AG04450 (cell line): Measurements from ENCODE around the gene CCNQ. TPM values are rescaled to one million over a fixed set of nuclear protein-coding genes. Genes with fewer than 3 reads are reported as not detected.

ENCODE experiments used
- CTCF ChIA-PET: fragments of 300-600, 350-600 bp; formaldehyde crosslinking; extraction: SDS; loops from one replicate; lab custom pipeline; 2022; ENCODE audit warnings: antibody characterized with exemption, inconsistent platforms; lab: Charles Lee
- POLR2A ChIA-PET: fragments of 350-600 bp; formaldehyde crosslinking; extraction: SDS; loops from one replicate; lab custom pipeline; 2021; ENCODE audit warnings: antibody characterized with exemption, inconsistent platforms; lab: Yijun Ruan, JAX
- DNase-seq: peaks from one replicate; pipeline ENCODE4 v3.0.0-alpha.2; 2011; ENCODE audit warnings: low read depth, low spot score
- H3K27ac ChIP-seq: one replicate; pipeline ENCODE4 v1.5.1; 2012; ENCODE audit warnings: low read depth, low read length, control low read depth
- H3K27me3 ChIP-seq: one replicate; pipeline ENCODE4 v1.6.0; 2012; ENCODE audit warnings: low read length; ENCODE audit not compliant: control insufficient read depth, insufficient read depth
- H3K4me3 ChIP-seq: 2 replicates; pipeline ENCODE4 v1.5.1; 2011; ENCODE audit warnings: mild to moderate bottlenecking, low read depth, low read length, control low read depth
- H3K9me3 ChIP-seq: 2 replicates; pipeline ENCODE4 v1.5.1; 2012; ENCODE audit warnings: low read length; ENCODE audit not compliant: control insufficient read depth, insufficient read depth
- polyA plus RNA-seq: library from polyadenylated mRNA; depleted of rRNA; stranded (reverse); fragments of >200 nt; gene quantifications from 2 replicates; pipeline ENCODE4 v1.2.3, GENCODE V29; 2011
- TF ChIP-seq, protein P1 (sequence below): IDR thresholded peaks from 2 replicates; pipeline ENCODE4 v1.5.1; 2011; ENCODE audit warnings: low read depth, low read length, control low read depth, inconsistent platforms

The CCNQ gene
- polyA plus RNA-seq, 1 experiment: 23.6 TPM

DNA sequence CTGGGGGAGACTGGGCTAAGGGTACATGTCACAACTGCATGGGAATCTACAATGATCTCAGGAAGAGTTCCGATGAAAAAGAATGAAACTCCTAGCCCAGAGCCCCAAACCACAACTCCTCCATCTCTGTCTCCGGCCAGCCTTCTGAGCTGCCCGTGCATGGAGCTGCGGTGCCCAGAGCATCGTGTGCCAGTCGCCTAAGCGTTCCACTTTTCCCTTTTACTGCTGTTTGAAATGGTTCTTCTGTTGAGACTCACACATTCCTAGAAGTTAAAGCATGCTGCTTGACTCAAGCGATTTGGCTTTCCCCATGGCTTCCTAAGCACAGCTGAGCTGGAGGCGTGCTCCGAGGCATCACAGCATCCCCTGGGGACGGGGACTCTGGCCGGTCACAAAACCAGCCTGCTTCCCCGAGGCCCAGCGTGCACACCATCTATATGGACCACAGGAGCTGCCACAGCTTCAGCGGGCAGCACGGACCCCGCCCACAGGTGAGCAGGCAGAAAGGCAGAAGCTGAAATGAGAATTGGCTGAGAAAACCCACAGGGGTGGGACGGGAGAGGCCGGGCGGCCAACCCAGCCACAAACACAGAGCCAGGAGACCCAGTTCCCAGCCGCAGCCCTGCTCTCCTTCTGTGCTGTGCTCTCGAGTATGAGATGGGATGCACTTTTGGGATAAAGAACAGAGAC lies 5.0 kb downstream of the CCNQ start:
- POLR2A ChIA-PET: no interaction called here
- Histone ChIP-seq H3K4me3 (no peak overlapping the region), H3K27ac (no peak overlapping the region), H3K27me3 (no peaks in the 10 kb centered on the region), H3K9me3 (no peaks in the 10 kb centered on the region)
- no peak for DNase-seq
- TF ChIP-seq, protein P1, sequence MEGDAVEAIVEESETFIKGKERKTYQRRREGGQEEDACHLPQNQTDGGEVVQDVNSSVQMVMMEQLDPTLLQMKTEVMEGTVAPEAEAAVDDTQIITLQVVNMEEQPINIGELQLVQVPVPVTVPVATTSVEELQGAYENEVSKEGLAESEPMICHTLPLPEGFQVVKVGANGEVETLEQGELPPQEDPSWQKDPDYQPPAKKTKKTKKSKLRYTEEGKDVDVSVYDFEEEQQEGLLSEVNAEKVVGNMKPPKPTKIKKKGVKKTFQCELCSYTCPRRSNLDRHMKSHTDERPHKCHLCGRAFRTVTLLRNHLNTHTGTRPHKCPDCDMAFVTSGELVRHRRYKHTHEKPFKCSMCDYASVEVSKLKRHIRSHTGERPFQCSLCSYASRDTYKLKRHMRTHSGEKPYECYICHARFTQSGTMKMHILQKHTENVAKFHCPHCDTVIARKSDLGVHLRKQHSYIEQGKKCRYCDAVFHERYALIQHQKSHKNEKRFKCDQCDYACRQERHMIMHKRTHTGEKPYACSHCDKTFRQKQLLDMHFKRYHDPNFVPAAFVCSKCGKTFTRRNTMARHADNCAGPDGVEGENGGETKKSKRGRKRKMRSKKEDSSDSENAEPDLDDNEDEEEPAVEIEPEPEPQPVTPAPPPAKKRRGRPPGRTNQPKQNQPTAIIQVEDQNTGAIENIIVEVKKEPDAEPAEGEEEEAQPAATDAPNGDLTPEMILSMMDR: no peak
- CTCF ChIA-PET: interaction anchor here (0.5 kb wide), 1 partner anchor 16 kb away, joined by 4 read pairs; no protein-coding TSS in a partner anchor

DNA sequence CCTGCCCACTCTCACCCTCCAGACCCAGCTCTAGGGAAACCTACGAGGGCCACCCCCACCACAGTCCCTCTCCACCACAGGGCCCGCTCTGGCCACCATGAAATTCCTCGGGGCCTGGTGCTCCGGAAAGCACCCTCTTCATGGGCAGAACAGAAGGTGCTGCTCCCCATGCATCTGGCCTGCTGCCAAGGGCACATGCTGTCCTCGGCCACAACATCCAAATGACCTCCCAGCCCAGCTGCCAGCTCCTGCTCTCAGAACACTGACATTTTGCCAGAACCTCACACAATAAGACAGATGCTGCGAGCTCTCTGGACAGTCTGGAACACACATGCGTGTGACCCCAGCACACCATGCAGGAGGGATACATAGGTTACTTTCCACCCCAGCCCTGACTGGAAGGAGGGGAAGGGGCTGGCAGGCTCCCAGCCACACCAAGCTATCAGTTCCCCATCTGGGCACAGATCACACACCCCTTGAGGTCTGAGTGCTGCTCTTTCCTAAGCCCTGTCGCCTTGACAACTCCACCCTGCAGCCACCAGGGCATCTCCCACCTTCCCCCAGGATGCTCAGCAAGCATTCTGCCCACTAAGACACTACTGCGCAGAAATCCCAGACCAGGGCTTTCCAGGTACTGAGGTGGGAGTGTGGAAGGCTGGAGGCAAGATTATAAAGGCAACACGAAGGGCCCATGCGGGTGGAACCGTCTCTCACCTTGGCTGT lies 5.8 kb downstream of the CCNQ start:
- POLR2A ChIA-PET: no interaction called here
- Histone ChIP-seq H3K9me3 (no peaks in the 10 kb centered on the region), H3K4me3 (no peak overlapping the region), H3K27me3 (no peaks in the 10 kb centered on the region), H3K27ac (no peak overlapping the region)
- TF ChIP-seq, protein P1: no peak
- CTCF ChIA-PET: no interaction called here
- DNase-seq: no peak

DNA sequence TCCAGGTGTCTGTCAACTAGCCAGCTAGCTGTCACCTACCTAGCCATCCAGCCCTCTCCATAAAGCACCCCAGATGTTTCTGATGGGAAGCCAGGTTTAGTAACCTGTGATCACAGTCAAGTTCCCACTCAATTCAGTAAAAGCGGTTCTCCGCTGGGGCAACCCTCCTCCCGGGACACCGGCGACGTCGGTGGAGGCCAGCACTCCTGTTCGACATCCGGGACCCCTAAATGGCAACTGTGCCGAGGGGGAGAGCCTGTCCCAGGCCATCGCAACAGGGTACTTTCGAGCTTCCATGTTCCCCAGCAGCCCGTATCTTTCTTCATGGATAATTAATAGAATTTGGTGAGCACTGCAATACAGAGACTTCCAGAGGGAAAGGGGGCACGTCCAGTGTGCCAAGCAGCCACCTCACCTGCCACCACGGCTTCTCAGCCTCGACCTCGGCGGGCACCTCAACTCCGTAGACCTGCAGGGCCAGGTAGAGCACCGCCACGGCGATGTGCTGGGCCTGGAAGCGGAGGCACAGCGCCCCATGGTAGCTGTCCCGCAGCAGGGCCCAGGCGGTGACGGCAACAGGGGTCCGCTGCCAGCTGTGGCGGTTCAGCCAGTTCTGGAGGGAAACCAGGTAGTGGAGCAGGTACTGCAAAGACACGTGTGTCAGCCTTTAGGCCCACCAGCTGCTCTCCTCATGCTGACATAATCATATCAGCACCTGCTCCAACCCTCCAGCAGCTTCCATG lies 6.7 kb downstream of the CCNQ start:
- Histone ChIP-seq H3K4me3 (no peak overlapping the region), H3K9me3 (no peaks in the 10 kb centered on the region), H3K27me3 (no peaks in the 10 kb centered on the region), H3K27ac (no peak overlapping the region)
- TF ChIP-seq, protein P1: no peak
- no peak for DNase-seq
- CTCF ChIA-PET: interaction anchor here (1.3 kb wide), 1 partner anchor 52 kb away, joined by 3 read pairs; no protein-coding TSS in a partner anchor
- POLR2A ChIA-PET: no interaction called here

DNA sequence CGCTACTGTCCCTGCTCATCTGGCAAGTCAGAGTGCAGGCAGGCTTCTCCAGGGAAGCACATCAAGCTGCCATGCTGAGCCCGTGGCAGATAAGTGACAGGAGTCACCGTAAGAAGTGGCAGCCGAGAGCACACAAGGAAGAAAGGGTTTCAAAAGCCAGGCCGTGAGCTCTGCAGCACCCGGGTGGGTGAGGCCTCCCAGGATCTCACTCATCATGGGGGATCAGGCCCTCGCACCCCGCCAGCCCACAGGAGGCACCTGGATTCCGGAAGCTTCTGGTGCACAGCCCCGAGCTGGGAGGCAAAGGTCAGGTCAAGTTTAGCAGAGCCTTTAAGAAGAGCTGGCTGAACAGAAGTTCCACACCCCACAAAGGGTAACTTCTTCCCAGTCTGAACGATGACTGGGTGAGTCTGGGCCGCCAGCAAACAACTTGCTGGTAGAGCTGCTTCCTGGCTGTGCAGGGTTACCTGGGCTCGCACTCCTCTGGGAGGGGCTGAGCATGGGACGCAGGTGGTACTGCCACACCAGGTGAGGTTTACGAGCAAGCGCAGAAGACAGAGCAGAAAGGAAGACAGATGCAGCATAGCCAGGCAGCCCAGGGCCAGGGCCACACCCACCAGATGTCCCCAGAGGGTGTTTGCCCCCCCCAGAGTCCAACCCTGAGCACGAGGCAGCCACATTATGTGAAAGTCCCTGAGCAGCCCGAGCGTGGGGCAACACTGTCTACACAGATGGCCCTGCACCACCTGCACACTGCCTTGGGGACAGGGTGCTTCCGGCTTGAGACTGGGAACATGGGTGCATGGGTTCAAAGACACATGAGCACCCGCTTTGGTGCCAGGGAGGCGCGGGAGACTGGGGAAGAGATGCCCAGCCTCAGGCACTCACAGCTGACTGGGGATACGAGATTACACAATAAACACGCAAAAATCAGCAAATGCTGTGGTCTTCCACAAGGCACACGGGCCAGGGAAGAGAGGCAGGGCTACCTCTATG lies 7.7 kb downstream of the CCNQ start:
- CTCF ChIA-PET: interaction anchor here (1.3 kb wide), 1 partner anchor 51 kb away, joined by 3 read pairs; no protein-coding TSS in a partner anchor
- Histone ChIP-seq H3K9me3 (no peaks in the 10 kb centered on the region), H3K27ac (no peak overlapping the region), H3K4me3 (no peak overlapping the region), H3K27me3 (no peaks in the 10 kb centered on the region)
- POLR2A ChIA-PET: no interaction called here
- TF ChIP-seq, protein P1: no peak
- no peak for DNase-seq
